Ovary (tissue), 3 donors: ENCODE data around the gene CSNK2A1.

ENCODE experiments used
- EP300 ChIP-seq: sonication (generic); formaldehyde crosslinking; IDR thresholded peaks from one replicate; pipeline ENCODE4 v1.6.1; 2017; ENCODE audit warnings: antibody characterized with exemption
- POLR2A ChIP-seq: fragments of 450-650 bp; IDR thresholded peaks from one replicate; pipeline ENCODE4 v1.6.1; 2017; ENCODE audit warnings: antibody characterized with exemption, mild to moderate bottlenecking, moderate library complexity
- TF ChIP-seq, protein P1 (sequence below), 3 donors: fragments of 450-650 bp in 2 of 3; fragments of 200-600 bp in 1 of 3; IDR thresholded peaks; one replicate each; pipeline versions ENCODE4 v1.5.1 to v1.8.0; 2016 to 2022; ENCODE audit warnings: antibody characterized with exemption in 3 of 3, mild to moderate bottlenecking in 1 of 3
- donor health status: DM: no; HTN: no; CAD: no.

DNA sequence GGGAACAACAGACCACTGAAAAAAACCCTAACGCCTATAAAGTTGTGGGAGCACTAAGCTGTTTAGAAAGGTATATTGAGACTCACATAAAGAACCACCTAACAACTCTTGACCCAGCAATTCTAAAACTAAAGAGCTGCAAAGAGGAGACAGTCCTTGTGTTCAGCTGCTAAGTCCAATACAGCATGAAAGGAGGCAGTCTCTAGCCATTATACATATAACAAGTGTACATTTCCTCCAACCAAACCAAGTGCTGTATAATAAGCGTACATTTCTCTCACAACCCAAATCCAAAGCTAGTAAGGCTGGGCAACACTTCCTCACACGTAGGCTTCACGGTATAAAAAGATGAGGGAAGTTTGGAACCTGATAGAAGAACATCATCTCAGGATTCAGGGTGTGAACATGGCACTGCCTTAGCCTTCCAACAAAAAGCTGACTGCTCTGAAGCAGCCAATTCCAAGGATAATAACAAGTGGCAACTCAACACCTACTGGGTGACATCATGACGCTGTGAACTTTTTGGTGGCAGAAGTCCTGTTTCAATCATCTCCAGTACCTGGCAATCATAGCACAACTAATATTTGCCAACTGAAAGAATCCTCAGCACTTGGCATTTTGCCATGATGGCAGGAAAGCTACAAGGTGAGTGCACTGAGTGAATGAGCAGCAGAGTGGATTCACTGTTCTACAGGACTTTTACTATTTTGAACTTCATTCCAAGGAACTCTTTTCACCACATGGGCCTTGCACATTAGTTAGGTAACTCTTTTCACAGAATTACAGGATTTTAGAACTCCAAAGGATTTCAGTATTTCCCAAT is 97.9 kb downstream of the CSNK2A1 start:
- TF ChIP-seq, protein P1, sequence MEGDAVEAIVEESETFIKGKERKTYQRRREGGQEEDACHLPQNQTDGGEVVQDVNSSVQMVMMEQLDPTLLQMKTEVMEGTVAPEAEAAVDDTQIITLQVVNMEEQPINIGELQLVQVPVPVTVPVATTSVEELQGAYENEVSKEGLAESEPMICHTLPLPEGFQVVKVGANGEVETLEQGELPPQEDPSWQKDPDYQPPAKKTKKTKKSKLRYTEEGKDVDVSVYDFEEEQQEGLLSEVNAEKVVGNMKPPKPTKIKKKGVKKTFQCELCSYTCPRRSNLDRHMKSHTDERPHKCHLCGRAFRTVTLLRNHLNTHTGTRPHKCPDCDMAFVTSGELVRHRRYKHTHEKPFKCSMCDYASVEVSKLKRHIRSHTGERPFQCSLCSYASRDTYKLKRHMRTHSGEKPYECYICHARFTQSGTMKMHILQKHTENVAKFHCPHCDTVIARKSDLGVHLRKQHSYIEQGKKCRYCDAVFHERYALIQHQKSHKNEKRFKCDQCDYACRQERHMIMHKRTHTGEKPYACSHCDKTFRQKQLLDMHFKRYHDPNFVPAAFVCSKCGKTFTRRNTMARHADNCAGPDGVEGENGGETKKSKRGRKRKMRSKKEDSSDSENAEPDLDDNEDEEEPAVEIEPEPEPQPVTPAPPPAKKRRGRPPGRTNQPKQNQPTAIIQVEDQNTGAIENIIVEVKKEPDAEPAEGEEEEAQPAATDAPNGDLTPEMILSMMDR (IDR thresholded peaks at IDR 0.05), result no peak
- TF ChIP-seq POLR2A, result no peak
- no peak for TF ChIP-seq EP300
